Measurements from ENCODE around the gene GLI2.

The GLI2 gene

DNA sequence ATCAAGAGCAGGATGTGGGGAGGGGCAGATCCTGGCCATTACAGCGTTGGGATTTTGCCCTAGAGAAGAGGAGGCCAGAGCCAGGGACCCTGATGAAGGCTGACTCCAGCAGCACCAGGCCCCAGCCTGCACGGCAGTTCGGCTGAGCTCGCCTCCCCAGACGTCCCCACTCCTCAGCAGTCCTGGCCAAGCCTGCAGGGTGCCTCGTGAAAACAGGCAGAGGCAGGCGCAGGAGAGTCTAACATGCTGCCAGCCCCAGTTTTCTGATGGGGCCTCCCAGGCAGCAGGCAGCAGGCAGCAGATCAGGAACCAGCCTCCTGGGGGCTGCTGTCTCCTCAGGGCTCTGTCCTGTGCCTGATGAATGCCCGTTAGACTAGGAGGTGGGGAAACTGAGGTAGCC is 19.7 kb upstream of the GLI2 start:
- FAIRE-seq, result no peak

DNA sequence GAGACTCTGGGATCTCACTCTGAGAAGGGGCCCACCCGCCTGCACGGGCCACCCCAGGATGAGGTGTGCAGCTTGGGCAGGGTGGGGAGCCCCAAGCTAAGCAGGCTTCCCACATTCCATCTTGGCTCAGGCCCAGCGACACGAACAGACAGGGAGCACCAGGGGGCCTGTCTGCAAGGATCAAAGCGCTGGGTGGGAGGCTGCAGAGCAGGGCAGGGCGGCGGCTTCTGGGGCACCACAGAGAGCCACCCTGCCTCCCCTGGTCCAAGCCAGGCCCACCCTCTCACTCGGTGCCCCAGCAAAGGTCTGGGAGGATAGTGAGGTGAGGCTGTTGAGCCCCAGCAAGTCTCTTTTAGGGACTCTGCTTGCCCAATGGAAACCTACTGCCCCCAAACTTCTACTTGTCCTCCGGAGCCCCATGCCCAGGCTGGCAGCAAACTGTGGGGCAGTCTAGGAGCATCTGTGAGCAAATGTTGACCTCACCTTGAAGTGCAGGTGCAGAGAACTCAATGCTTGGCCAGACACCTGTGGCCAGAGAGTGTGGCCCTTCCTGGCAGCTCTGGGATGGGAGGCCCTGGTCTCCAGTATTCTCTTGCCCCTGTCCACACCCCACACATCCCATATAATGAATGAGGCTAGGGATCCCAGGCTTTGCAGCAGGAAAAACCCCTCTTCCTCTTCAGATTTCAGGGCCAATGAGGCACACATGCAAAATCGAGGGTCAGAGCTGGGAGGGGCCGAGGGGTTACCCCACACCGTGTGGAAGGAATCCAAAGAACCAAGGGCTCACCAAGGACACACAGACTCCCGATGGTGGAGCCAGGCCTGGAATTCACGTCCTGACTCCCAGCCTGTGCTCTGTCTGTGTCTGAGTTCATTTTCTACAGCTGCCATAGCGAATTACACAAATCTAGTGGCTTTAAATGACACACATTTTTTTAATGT is 18.8 kb upstream of the GLI2 start:
- no peak for FAIRE-seq

DNA sequence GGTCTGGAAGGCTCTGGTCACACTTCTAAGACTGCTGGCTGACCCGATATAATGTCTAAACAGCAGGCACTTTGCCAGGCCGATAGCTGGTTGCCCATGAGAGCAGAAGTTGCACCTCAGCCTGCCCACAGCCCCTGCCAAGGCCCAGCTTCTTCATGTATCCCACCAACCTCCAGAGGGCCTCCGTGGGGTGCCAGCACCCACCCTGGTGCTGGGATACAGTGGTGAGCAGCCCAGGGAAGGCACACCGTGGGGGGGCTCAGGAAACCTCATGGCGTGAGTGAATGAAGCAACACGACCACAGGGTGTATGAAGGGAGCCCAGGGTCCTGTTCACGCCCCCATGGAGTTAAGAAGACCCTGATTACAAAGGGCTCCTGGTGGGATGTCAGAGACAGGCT is 16.2 kb upstream of the GLI2 start:
- no peak for FAIRE-seq

DNA sequence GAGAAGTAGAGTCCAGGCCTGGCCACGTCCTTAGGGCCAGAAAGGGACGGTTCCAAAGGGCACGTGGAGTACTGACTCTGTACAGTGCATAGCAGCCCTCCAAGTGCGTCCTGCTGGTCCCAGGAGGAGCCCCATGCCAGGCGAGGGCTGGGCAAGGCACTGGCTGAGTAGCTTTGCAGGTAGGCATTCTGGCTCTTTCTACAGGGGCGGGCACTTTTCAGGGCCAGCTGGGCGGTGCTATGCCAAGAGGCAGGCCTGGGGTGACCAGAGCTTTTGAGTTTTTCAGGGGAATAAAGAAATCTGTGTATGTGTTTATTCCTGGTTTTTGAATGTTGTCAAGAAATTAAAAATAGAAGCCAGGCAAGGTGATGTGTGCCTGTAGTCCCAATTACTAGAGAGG is 15.4 kb upstream of the GLI2 start:
- FAIRE-seq, result no peak

DNA sequence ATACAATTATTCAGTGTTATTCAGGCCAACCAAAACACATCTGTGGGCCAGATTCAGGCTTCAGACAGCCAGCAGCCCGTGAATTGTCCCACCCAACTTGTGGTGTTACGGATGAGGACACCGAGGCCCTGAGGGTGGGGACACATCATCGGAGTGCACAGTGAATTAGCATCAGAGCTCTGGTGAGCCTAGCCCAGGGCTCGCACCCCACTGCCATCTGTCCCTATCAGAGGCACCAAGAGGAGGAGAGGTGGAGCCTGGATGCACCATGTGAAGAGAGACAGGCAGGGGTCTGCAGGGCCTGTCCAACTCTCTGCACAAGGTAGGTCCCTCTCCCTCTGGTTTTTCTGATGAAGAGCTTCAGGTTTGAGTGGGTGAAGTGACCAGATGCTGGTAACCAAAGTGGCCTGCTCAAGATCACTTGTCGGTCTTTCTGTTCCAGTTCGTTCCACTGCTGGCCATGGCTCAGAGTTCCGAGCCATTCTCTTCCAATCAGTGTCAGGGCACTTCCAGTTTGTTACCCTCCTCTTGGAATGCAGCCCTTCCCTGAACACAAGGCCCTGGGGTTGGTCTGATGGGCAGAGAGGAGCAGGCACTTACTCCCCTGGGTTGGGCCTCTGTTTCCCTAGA is 14.8 kb upstream of the GLI2 start:
- FAIRE-seq, result no peak

DNA sequence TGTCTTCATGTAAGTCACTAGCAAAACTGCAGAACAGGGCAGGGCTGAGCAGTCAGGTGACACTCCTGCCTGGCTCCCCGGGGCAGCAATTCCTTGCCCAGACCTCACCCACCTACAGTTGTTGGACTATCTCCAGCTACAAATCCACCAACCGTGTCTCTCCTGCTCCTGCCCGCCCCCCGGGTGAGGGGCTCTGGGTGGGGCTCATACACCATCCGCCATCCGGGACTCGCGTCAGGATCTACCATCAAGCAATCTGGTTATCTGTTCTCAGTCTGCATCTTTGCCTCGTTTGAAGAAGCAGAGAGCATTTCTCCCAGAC is 13.5 kb upstream of the GLI2 start:
- FAIRE-seq, result no peak

DNA sequence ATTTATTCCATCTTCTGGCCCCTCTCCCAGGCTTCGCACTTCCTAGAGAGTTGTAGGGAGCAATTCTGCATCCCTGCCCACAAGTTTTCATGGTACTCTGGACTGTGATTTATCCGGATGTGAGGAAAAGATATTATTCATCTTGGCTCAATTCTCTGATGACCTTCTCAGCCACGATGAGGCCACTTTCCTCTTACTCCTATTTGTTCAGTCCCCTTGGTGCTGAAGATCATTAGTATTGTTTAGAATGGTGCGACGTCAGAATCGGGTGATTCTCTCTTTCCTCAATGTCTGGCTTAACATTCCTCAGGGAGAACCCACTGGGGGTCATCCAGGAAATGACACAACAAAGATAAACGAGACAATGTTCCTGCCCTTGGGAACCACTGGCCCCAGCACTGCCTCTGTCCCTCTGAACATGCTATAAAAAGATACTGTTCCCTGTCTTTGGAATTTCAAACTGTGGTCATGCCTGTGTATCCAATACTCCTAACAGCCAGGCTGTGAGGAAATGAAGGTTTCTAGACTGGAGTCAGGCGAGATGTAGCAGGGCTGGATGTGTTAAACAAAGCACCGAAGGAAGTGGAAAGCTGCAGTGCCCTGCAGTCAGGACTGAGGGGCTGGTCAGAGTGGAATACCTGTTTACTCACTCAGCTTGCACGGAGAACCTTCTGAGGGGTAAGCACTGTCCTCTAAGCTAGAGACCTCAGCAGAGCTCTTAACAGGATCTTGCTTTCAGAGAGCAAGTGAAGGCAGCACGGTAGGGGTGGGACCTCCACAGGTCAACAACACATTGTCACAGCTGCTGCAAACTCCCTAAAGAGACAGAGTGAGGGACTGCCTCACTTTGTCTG is 12.9 kb upstream of the GLI2 start:
- no peak for FAIRE-seq

DNA sequence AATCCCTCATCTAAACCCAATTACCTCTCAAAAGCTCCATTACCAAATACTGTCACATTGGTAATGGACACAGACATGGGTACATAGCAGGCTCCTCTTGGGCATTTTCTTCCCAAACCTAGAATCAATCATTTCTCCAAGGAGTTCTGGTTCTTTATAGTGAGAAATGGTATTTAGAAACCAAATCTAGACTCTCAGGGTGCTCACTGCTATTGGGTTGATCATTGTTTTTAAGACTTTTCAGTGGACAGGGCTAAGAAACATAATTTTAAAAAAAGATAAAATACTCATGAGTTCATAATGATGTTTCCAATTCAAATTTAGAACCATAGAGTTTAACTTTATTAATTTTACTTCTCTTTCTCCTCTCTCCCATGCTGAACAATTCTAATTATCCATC is 9.4 kb upstream of the GLI2 start:
- FAIRE-seq, result no peak

DNA sequence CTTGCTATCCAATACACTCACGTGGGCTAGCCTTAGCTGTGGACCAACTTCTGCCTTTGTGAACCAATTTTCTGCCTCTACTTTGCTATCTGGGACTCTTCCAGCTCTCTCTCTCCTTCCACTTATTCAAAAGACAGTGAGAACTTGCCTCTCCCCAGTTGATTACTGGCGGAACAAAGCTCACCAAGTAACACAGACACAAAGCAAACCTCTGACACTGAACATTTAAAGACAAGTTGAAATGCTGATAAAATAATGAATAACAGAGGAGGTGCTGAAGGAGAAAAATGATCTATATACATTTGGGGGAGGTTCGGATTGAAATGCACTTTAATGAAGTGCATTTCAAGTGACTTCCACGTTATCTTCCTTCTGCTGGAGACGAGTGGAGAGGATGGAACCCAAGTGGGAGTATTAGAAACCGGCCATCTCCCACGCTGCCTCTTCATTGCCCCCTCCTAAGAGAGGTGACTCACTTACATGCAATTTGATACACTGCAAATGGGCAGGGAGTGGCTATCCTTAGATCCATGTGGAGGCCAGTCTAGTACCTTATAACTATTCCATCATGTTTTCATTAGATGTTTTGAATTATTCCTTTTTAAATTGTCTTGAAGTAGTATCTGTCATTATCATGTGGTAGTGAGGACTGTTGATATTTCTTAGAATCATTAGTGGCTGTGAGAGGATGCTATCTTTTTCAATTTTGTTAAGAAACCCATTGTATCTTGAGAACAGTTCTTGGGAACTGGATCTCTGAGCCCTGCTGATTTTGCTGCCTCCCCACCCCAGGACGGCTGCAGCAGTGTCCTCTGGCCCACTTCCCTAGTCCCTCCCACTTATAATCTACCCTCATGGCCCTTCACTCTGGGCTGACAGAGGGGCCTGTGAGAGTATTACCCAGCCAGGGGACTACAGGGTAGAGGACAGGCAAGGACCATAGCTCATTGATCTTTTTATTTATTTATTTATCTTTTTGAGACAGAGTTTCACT is 6.0 kb upstream of the GLI2 start:
- no peak for FAIRE-seq

DNA sequence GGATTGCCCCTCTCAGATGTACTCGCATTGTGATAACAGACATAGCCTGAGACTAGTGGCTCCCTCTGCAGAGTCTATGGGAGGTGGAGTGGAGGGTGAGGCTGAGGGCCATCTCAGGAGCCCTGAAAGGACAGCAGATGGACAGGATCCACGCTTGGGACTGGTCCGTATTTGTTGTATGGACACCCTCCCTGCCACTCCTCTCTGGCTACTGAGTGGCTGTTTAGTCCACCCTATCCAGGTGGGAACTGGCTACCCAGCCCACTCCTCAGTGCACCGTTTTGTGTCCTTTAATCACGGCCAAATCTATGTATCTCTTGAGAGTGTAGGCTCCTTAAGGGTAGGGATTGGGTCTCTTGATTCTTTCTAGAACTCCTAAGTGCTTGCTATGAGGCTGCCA is 4.5 kb upstream of the GLI2 start:
- no peak for FAIRE-seq

DNA sequence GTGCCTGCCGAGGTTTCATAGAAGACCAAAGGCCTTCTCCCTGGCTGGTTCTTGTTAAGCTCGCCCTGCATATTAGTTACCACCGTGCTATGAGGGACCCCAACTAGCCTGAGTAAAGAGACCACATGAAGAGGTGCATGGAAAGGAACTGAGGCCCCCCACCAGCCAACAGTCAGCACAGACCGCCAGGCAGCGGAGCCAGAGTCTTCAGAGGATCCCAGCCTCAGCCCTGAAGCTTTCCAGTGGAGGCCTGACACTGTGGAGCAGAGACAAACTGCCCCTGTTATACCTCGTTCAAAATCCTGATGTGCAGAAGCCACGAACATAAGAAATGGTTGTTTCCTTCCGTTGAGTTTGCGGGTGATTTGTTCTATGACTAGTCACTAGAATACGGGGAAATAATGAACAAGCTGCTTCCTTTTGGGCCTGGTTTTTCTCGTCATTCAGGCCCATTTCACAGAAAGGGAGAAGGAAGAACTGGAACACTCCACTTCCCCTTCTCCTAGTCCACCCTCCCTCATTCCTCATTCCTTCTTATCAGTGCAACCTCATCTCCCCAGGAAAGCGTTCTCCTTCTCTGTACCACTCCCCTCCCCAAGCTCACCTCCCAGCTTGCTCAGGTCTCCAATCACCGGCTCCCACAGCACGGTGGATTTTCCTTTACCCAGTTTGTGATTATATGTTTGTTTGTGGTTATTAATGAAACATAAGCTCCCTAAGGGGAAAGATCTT is 3.0 kb upstream of the GLI2 start:
- no peak for FAIRE-seq

DNA sequence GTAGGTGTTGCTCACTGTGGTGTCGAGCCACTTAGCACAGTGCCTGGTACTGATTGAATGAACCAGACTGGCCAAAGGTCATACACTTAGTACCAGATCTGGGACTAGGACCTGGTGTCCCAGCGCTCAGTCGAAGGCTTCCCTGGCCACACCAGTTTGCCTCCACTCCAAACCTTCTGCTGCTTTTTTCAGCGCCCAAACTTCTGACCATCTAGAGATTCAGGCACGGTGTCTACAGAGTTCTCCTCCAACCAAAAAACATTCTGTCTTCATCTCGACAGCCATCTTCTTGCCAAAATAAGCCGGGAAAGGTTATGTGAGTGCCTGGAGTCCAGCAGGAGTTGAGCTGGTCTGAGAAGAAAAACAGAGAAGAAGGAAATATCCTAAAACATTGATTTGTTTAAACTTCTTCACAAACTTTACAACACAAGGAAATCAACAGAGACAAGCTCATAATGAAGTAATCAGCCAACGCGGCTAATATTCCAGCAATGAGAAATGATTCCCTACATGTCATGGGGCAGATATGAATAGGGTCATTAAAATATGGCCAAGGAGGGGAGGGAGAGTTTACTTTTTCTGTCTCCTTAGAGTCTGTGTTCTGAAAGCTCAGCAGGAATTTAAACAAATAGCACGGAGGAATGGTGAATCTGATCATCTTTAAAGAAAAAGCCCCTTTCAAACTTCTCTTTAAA is 2.3 kb upstream of the GLI2 start:
- FAIRE-seq, result no peak

DNA sequence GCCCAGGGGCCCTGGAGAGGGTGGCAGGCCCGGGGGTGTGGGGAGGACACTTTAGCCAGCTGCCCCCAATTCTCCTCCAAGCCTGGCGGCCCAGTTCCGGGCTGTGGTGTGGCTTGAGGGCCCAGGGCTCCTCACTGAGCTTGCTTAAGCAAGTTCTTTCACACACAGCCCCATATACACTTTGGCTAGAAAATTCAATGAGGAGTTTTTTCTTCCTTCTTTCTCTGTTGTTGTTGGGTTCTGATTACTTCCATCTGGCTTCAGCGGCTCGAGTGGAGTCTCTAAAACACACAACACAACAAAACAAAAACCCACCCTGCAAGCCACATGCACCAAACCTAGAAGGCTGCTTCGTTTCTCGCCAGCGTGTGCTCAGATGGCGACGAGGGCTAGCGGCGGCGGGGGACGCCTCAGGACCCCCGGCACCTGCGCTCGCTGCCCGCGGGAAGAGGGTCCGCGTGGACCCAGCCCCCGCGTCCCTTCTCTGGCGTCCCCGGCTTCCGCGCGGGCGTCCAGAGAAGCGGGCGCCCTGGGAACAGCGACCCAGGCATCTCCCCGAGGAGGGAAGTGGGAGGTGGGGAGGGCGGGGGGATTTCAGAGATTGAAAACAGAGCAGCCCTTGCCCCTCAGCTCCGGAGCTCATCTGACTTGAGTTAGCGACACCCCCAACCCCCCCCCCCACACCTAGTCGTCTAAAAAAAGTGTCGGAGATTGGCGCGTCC is 577 bp upstream of the GLI2 start:
- FAIRE-seq, result no peak

DNA sequence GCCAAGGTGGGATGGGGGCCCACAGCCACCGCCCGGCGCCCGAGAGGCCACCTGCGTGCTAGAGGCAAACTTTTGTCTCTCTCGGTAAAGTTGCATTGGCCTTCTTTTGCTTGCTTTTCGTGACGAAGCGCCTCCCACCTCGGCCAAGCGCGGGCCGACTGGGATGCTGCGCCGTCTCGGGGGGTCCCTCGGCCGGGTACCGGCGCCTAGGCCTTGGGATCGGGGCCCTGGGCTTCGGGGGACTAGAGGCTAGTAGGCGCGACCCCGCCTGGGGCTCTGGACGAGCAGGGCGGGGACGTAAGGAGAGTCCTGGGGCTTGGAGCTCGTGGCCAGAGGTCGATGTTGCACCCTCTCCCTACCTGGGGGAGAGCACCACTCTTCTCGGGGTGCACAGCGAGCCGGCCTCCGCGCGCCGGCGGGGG is 545 bp downstream of the GLI2 start:
- no peak for FAIRE-seq

DNA sequence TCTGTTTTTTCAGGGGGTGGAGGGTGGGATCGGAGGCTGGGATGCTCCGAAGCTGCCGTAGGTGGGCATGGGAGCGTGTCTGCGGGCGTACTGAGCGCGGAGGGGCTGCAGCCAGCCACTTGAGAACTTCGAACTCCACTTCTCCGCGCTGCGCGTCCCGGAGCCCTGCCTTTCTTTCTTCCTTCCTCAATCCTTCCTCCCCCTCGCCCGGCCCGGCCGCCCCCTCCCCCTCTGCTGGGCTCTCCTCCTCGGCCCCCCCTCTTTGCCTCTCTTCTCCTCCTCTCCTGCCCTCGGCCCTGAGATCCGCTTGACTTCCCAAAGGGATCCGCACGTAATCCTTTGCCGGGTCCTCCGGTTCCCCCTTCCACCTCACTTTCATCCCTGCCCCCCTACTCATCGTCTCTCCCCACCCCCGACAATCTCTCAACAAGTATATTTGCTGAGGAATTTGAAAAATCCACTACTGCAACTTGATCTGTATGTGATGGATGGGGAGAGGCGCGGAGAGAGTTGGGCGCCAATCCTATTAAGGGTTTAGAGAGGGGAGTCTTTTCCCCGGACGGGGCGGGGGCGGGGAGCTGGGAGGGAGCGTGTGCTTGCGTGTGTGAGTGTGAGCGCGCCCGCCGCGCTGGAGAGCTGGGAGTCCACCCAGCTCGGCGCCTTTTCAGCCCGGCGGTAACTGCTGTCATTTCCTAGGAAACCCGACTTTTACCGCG is 1.1 kb downstream of the GLI2 start:
- no peak for FAIRE-seq

DNA sequence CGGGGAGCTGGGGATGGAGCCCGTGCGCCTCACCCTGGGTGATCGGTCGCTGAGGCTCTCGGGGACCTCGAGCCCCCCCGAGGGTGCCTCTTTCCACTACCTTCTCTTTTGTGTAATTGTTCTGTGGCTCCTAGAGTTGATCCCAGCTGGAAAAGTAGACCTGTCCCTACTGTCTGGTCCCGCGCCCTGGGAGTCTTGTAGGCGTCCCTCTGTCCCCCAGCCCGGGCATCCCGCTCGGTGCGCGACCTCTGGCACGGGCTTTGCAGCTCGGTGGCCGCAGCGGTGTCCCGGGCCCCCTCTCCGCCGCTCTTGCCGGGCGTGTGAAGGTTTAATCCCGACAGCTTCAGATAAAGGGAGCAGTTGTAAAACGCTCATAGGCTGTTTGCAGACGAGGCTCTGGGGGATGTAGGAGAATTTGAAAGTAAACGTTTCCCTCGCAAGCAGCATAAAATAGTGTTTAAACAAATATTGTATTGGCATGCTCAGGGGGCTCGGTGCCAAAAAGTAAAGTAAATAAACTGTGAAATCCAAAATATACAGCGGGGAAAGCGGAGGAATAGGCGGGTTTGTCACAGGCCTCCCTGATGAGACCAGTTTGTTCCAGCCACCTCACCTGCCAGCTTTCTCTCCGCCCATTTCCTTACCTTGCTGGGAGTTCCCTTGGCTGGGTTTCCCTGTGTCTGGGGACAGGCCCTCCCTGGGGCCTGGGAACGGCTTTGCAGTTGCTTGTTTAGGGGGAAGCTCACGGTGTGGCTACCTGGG is 1.9 kb downstream of the GLI2 start:
- FAIRE-seq, result no peak

DNA sequence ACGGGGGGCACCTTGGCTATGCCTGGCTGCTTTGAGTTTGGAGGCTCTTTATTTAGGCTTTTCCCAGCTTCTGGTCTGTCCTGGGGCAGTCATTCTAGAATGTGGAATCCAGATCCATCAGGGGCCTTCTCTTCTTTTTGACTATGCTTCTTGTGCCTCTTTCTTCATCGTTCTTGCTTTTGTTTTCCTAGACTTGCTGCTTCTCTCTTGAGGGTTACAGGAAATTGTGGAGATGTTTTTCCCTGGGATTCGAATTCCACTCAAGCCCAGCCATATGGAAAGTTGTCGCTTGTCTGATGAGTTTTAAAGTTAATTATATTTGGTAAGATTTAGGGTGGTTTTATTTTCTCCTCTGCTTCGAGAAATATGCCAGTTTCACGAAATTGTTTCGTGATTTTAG is 2.4 kb downstream of the GLI2 start:
- FAIRE-seq, result no peak

DNA sequence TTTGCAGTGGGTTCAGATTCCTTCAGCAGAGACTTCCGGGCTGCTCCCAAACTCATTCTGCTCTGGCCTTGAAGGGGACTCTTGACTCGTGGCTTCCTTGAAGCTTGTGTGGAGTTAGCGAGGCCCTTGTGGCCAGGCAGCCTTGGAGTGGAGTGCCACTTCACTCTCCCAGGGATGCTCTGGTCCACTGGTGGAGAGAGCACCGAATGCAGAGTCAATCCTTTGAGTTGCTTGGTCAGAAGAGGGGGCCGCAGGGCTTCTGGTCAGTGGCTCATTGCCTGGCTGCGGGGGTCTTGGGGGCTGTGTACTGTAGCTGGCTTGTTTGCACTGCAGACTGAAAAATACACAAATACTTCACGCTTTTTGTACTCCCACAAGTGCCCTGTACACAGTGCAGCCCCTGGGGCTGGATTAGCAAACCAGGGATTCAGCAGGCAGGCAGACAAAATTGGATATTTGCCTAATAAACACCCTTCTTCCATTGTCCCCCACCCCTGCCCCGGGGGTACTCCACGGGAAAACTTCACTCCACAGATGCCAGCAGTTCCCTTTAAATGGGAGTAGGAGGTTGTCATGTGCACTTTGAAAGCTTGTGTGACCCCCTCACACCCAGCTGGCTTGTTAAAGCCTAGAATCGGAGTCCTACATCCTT is 3.2 kb downstream of the GLI2 start:
- FAIRE-seq, result no peak
